HG03039 (cell line): ENCODE results near the gene NPRL2.

Source experiments
- ATAC-seq: cut with Tn5 transposase; IDR thresholded peaks from one replicate; pipeline ENCODE4 v1.9.1; 2021; ENCODE audit warnings: mild to moderate bottlenecking, moderate library complexity; ENCODE audit not compliant: unreplicated experiment

NPRL2 gene

GRCh38 chr3:50327943-50328691 is 22.5 kb downstream of the NPRL2 start, which contains the start of gene TUSC2:
Gene TUSC2 (minus strand): TSS chr3:50328223. CDS start chr3:50328099, 124 bp downstream.
- ATAC-seq, result peak; percentile 84

GRCh38 chr3:50327129-50327528 is 23.4 kb downstream of the NPRL2 start:
- no peak for ATAC-seq

GRCh38 chr3:50326182-50326541 is 24.4 kb downstream of the NPRL2 start:
- ATAC-seq, result no peak

GRCh38 chr3:50325497-50326181 is 24.9 kb downstream of the NPRL2 start:
- ATAC-seq, result no peak

- ATAC-seq, result no peak
Measured at GRCh38 chr3:50325113-50325480, 25.5 kb downstream of the NPRL2 start.

GRCh38 chr3:50324351-50325112 is 26.0 kb downstream of the NPRL2 start:
- ATAC-seq, result no peak

GRCh38 chr3:50323614-50324199 is 26.9 kb downstream of the NPRL2 start:
- no peak for ATAC-seq

GRCh38 chr3:50323092-50323600 is 27.4 kb downstream of the NPRL2 start:
- no peak for ATAC-seq

GRCh38 chr3:50322386-50323091 is 28.0 kb downstream of the NPRL2 start, which contains the start of gene HYAL2:
Gene HYAL2 (minus strand): TSS chr3:50322745. CDS start chr3:50320489, 2,256 bp downstream.
- no peak for ATAC-seq

- ATAC-seq, result no peak
Measured at GRCh38 chr3:50322115-50322385, 28.5 kb downstream of the NPRL2 start.

- peak; percentile 70 for ATAC-seq
Measured at GRCh38 chr3:50321336-50322114, 29.1 kb downstream of the NPRL2 start.

GRCh38 chr3:50320853-50321335 is 29.7 kb downstream of the NPRL2 start:
- ATAC-seq, result peak; percentile 30

GRCh38 chr3:50319894-50320625 is 30.5 kb downstream of the NPRL2 start:
- no peak for ATAC-seq

GRCh38 chr3:50319181-50319893 is 31.2 kb downstream of the NPRL2 start:
- ATAC-seq, result no peak

- ATAC-seq, result no peak
Measured at GRCh38 chr3:50318615-50319014, 32.0 kb downstream of the NPRL2 start.

GRCh38 chr3:50318163-50318562 is 32.4 kb downstream of the NPRL2 start:
- ATAC-seq, result no peak

GRCh38 chr3:50317300-50317699 is 33.3 kb downstream of the NPRL2 start:
- ATAC-seq, result no peak

- ATAC-seq, result no peak
Measured at GRCh38 chr3:50316657-50317242, 33.8 kb downstream of the NPRL2 start.
